ENCODE results near the gene RPRD1A. TPM values are rescaled to one million over a fixed set of nuclear protein-coding genes. Genes with fewer than 3 reads are reported as not detected.
"Not testable (repeated sequence)": the region's sequence is repeated elsewhere in the genome, so short reads cannot be mapped to it uniquely, and the experiment has no call there.

Gene RPRD1A
- total and polyA plus RNA-seq, 4 donors: 29.8 to 49.5 (median 37.6) TPM

- ATAC-seq (ENCODE audit: low FRiP score) (no peak), DNase-seq (no peak)
- H3K4me1 ChIP-seq (ENCODE audit: control insufficient read depth in 1 of 2, insufficient read depth in 2 of 2, low read length in 2 of 2): peaks cover 0 to 2% of the 10 kb centered on the region in 2 donors
- no peaks in the 10 kb centered on the region for H3K36me3 ChIP-seq (ENCODE audit: control insufficient read depth in 1 of 2, insufficient read depth in 2 of 2, low read length in 1 of 2)
- 91 to 95% methylated on average over 2 of the region's 2 CpGs for WGBS, 2 donors
- intact Hi-C loops (cut with DNase I): no loop called here
- H3K9me3 ChIP-seq (ENCODE audit: control insufficient read depth, low read length): no peaks in the 10 kb centered on the region
- H3K27me3 ChIP-seq (ENCODE audit: control insufficient read depth in 1 of 2, insufficient read depth in 2 of 2, low read length in 1 of 2): no peaks in the 10 kb centered on the region
- no peak overlapping the region for H3K27ac ChIP-seq (ENCODE audit: low read depth in 1 of 2, low read length in 2 of 2)
- H3K4me3 ChIP-seq (ENCODE audit: low read length in 2 of 2): no peak overlapping the region
These were observed 36.0 kb downstream of the RPRD1A start for GRCh38 chr18:36031407-36031806.

GRCh38 chr18:36028859-36029258 lies 38.5 kb downstream of the RPRD1A start:
- no peaks in the 10 kb centered on the region for H3K27me3 ChIP-seq (ENCODE audit: control insufficient read depth in 1 of 2, insufficient read depth in 2 of 2, low read length in 1 of 2)
- WGBS, 2 donors: 56 to 69% methylated on average over 2 of the region's 2 CpGs
- intact Hi-C loops (cut with DNase I): no loop called here
- H3K36me3 ChIP-seq (ENCODE audit: control insufficient read depth in 1 of 2, insufficient read depth in 2 of 2, low read length in 1 of 2): no peaks in the 10 kb centered on the region
- ATAC-seq (ENCODE audit: low FRiP score) (no peak), DNase-seq (no peak)
- no peaks in the 10 kb centered on the region for H3K4me1 ChIP-seq (ENCODE audit: control insufficient read depth in 1 of 2, insufficient read depth in 2 of 2, low read length in 2 of 2)
- H3K4me3 ChIP-seq (ENCODE audit: low read length in 2 of 2): no peak overlapping the region
- no peaks in the 10 kb centered on the region for H3K9me3 ChIP-seq (ENCODE audit: control insufficient read depth, low read length)
- H3K27ac ChIP-seq (ENCODE audit: low read depth in 1 of 2, low read length in 2 of 2): no peak overlapping the region

- DNase-seq (no peak), ATAC-seq (ENCODE audit: low FRiP score) (no peak)
- Histone ChIP-seq H3K9me3 (ENCODE audit: control insufficient read depth, low read length) (no peaks in the 10 kb centered on the region), H3K36me3 (ENCODE audit: control insufficient read depth in 1 of 2, insufficient read depth in 2 of 2, low read length in 1 of 2) (no peaks in the 10 kb centered on the region), H3K27ac (ENCODE audit: low read depth in 1 of 2, low read length in 2 of 2) (no peak overlapping the region), H3K4me3 (ENCODE audit: low read length in 2 of 2) (no peak overlapping the region), H3K4me1 (ENCODE audit: control insufficient read depth in 1 of 2, insufficient read depth in 2 of 2, low read length in 2 of 2) (no peaks in the 10 kb centered on the region), H3K27me3 (ENCODE audit: control insufficient read depth in 1 of 2, insufficient read depth in 2 of 2, low read length in 1 of 2) (no peaks in the 10 kb centered on the region)
- intact Hi-C loops (cut with DNase I): no loop called here
- 18 to 36% methylated on average over 1 of the region's 1 CpG for WGBS, 2 donors
These were observed 42.3 kb downstream of the RPRD1A start for GRCh38 chr18:36025025-36025424.

- not testable (repeated sequence) for H3K27me3 ChIP-seq (ENCODE audit: control insufficient read depth in 1 of 2, insufficient read depth in 2 of 2, low read length in 1 of 2); H3K9me3 ChIP-seq (ENCODE audit: control insufficient read depth, low read length); DNase-seq; H3K4me3 ChIP-seq (ENCODE audit: low read length in 2 of 2); H3K4me1 ChIP-seq (ENCODE audit: control insufficient read depth in 1 of 2, insufficient read depth in 2 of 2, low read length in 2 of 2); ATAC-seq (ENCODE audit: low FRiP score); H3K27ac ChIP-seq (ENCODE audit: low read depth in 1 of 2, low read length in 2 of 2); H3K36me3 ChIP-seq (ENCODE audit: control insufficient read depth in 1 of 2, insufficient read depth in 2 of 2, low read length in 1 of 2)
- intact Hi-C loops (cut with DNase I): loop anchor here in 1 of 2 donors (5.0 kb wide), 1 partner anchor 258 kb away; no protein-coding TSS in a partner anchor
- WGBS, 2 donors: 98 to 99% methylated on average over 3 of the region's 3 CpGs
These were observed 43.1 kb downstream of the RPRD1A start for GRCh38 chr18:36024241-36024640.

GRCh38 chr18:36023336-36023735 lies 44.0 kb downstream of the RPRD1A start:
- Histone ChIP-seq H3K27ac (ENCODE audit: low read depth in 1 of 2, low read length in 2 of 2) (no peak overlapping the region), H3K27me3 (ENCODE audit: control insufficient read depth in 1 of 2, insufficient read depth in 2 of 2, low read length in 1 of 2) (no peaks in the 10 kb centered on the region), H3K9me3 (ENCODE audit: control insufficient read depth, low read length) (no peaks in the 10 kb centered on the region), H3K4me3 (ENCODE audit: low read length in 2 of 2) (no peak overlapping the region), H3K4me1 (ENCODE audit: control insufficient read depth in 1 of 2, insufficient read depth in 2 of 2, low read length in 2 of 2) (no peaks in the 10 kb centered on the region), H3K36me3 (ENCODE audit: control insufficient read depth in 1 of 2, insufficient read depth in 2 of 2, low read length in 1 of 2) (no peaks in the 10 kb centered on the region)
- DNase-seq (no peak), ATAC-seq (ENCODE audit: low FRiP score) (no peak)
- intact Hi-C loops (cut with DNase I): loop anchor here in 1 of 2 donors (5.0 kb wide), 1 partner anchor 259 kb away; no protein-coding TSS in a partner anchor
- WGBS, 2 donors: 82 to 85% methylated on average over 1 of the region's 1 CpG

GRCh38 chr18:36020174-36020711 lies 47.1 kb downstream of the RPRD1A start:
- 91% methylated on average over 3 of the region's 3 CpGs for WGBS, 2 donors
- H3K27me3 ChIP-seq (ENCODE audit: control insufficient read depth in 1 of 2, insufficient read depth in 2 of 2, low read length in 1 of 2): no peaks in the 10 kb centered on the region
- DNase-seq (no peak), ATAC-seq (ENCODE audit: low FRiP score) (no peak)
- H3K36me3 ChIP-seq (ENCODE audit: control insufficient read depth in 1 of 2, insufficient read depth in 2 of 2, low read length in 1 of 2): no peaks in the 10 kb centered on the region
- no peaks in the 10 kb centered on the region for H3K4me1 ChIP-seq (ENCODE audit: control insufficient read depth in 1 of 2, insufficient read depth in 2 of 2, low read length in 2 of 2)
- H3K4me3 ChIP-seq (ENCODE audit: low read length in 2 of 2): no peak overlapping the region
- intact Hi-C loops (cut with DNase I): loop anchor here in 1 of 2 donors (5.0 kb wide), 1 partner anchor 262 kb away; no protein-coding TSS in a partner anchor
- no peak overlapping the region for H3K27ac ChIP-seq (ENCODE audit: low read depth in 1 of 2, low read length in 2 of 2)
- H3K9me3 ChIP-seq (ENCODE audit: control insufficient read depth, low read length): no peaks in the 10 kb centered on the region

- intact Hi-C loops (cut with DNase I): loop anchor here (5.0 to 10.0 kb wide), 2 partner anchors 118 to 265 kb away; no protein-coding TSS in a partner anchor
- H3K4me3 ChIP-seq (ENCODE audit: low read length in 2 of 2): no peak overlapping the region
- no peaks in the 10 kb centered on the region for H3K27me3 ChIP-seq (ENCODE audit: control insufficient read depth in 1 of 2, insufficient read depth in 2 of 2, low read length in 1 of 2)
- H3K4me1 ChIP-seq (ENCODE audit: control insufficient read depth in 1 of 2, insufficient read depth in 2 of 2, low read length in 2 of 2): no peaks in the 10 kb centered on the region
- no peaks in the 10 kb centered on the region for H3K36me3 ChIP-seq (ENCODE audit: control insufficient read depth in 1 of 2, insufficient read depth in 2 of 2, low read length in 1 of 2)
- WGBS, 2 donors: 81 to 87% methylated on average over 2 of the region's 2 CpGs
- H3K27ac ChIP-seq (ENCODE audit: low read depth in 1 of 2, low read length in 2 of 2): no peak overlapping the region
- DNase-seq: no peak
- H3K9me3 ChIP-seq (ENCODE audit: control insufficient read depth, low read length): no peaks in the 10 kb centered on the region
- no peak for ATAC-seq (ENCODE audit: low FRiP score)
These were observed 50.1 kb downstream of the RPRD1A start for GRCh38 chr18:36017232-36017631.

- Histone ChIP-seq H3K9me3 (ENCODE audit: control insufficient read depth, low read length) (no peaks in the 10 kb centered on the region), H3K4me3 (ENCODE audit: low read length in 2 of 2) (no peak overlapping the region), H3K27me3 (ENCODE audit: control insufficient read depth in 1 of 2, insufficient read depth in 2 of 2, low read length in 1 of 2) (no peaks in the 10 kb centered on the region), H3K36me3 (ENCODE audit: control insufficient read depth in 1 of 2, insufficient read depth in 2 of 2, low read length in 1 of 2) (no peaks in the 10 kb centered on the region), H3K27ac (ENCODE audit: low read depth in 1 of 2, low read length in 2 of 2) (no peak overlapping the region), H3K4me1 (ENCODE audit: control insufficient read depth in 1 of 2, insufficient read depth in 2 of 2, low read length in 2 of 2) (no peaks in the 10 kb centered on the region)
- 92% methylated on average over 3 of the region's 3 CpGs for WGBS, 2 donors
- ATAC-seq (ENCODE audit: low FRiP score) (no peak), DNase-seq (no peak)
- intact Hi-C loops (cut with DNase I): loop anchor here (5.0 to 10.0 kb wide), 2 partner anchors 119 to 267 kb away; no protein-coding TSS in a partner anchor
These were observed 51.7 kb downstream of the RPRD1A start for GRCh38 chr18:36015629-36016028.

- Histone ChIP-seq H3K9me3 (ENCODE audit: control insufficient read depth, low read length) (no peaks in the 10 kb centered on the region), H3K27ac (ENCODE audit: low read depth in 1 of 2, low read length in 2 of 2) (no peak overlapping the region), H3K4me1 (ENCODE audit: control insufficient read depth in 1 of 2, insufficient read depth in 2 of 2, low read length in 2 of 2) (no peaks in the 10 kb centered on the region), H3K36me3 (ENCODE audit: control insufficient read depth in 1 of 2, insufficient read depth in 2 of 2, low read length in 1 of 2) (no peaks in the 10 kb centered on the region), H3K4me3 (ENCODE audit: low read length in 2 of 2) (no peak overlapping the region), H3K27me3 (ENCODE audit: control insufficient read depth in 1 of 2, insufficient read depth in 2 of 2, low read length in 1 of 2) (no peaks in the 10 kb centered on the region)
- no peak for ATAC-seq (ENCODE audit: low FRiP score)
- intact Hi-C loops (cut with DNase I): loop anchor here in 1 of 2 donors (10.0 kb wide), 1 partner anchor 122 kb away; no protein-coding TSS in a partner anchor
- DNase-seq: no peak
- 93 to 96% methylated on average over 2 of the region's 2 CpGs for WGBS, 2 donors
These were observed 54.5 kb downstream of the RPRD1A start for GRCh38 chr18:36012891-36013290.

Data from aorta (tissue), 5 donors.